Stimulated activated CD4-positive, alpha-beta T cell treated with anti-CD3 and anti-CD28 coated beads, TNF-alpha, amount 100 ng/mL, for 1 hour (primary cell): ENCODE data around the gene ARHGAP8.

Experiments
- DNase-seq, 3 donors: peaks; one replicate each; pipeline ENCODE4 v3.0.0-alpha.2; 2020; ENCODE audit warnings: low read depth in 3 of 3, low spot score in 1 of 3

The ARHGAP8 gene

DNA sequence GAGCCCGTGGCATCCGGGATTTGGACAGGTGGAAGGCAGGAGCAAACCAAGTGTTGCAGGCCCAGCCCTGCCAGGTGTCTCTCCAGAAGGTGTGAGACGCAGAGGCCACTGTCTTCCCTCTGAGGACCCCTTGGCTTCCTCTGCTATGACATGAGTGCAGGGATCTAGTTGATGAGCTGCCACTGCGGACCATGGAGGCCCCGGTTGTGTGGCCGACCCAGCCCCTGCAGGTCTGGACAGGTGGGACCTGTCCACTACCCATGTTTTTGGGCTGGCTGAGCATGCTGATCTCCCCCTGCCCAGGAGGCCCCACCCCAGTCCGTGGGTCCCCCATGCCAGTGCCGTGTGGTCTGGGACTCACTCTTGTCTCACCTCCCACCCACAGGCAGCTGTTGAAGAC lies 27.5 kb upstream of the ARHGAP8 start:
- no peak for DNase-seq

DNA sequence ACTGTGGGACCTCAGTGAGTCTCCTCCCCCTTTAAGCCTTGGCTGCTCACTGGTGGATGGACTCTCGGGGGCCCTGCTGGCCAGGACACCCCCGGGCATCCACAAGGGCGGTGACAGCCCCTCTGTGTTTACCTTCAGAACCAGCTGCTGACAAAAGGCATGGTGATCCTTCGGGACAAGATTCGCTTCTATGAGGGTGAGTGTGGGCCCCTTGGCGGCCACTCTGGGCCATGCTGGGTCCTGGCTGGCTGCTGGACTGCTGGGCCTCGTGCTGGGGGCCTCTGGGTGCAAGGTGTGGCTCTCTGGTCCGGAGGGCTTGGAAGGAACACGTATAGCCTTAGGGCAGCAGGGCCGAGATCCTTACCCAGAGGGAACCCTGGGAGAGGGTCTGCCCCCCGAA lies 25.9 kb upstream of the ARHGAP8 start:
- no peak for DNase-seq

DNA sequence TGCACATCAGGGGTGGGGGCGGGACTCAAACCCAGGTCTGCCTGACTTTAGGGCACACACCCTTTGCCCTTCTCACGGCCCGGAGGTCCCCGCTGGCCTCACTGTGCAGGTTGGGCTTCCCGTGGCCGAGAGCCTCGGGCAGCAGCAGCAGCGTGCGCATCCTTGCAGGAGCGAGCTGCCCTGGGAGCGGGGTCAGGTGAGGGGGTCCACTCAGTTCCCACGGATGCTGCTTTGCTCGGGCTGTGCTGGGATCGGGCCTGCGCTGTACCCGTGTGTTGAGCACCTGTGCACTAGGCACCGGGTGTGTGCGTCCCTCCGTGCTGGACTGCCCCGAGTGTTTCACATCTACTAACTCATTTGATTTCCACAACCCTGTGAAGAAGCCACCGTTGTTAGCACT lies 25.2 kb upstream of the ARHGAP8 start:
- no peak for DNase-seq

DNA sequence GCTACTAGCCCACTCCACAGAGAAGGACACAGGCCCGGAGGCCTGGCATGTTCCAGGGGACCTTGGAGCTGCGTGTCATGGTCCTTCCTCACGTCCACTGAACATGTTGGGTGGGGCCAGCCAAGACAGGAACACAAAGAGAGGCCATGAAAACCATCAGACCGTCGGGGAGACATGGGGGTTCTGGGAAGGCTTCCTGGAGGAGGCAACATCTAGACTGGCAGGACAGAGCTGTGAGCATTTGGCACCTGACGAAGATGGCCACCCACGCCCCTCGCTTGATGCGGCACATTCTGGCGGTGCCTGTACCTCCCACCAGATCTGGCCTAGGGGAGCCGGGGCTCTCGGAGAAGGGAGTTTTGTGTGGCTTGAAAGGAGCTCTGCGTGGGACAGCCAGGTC lies 24.7 kb upstream of the ARHGAP8 start:
- DNase-seq = no peak

DNA sequence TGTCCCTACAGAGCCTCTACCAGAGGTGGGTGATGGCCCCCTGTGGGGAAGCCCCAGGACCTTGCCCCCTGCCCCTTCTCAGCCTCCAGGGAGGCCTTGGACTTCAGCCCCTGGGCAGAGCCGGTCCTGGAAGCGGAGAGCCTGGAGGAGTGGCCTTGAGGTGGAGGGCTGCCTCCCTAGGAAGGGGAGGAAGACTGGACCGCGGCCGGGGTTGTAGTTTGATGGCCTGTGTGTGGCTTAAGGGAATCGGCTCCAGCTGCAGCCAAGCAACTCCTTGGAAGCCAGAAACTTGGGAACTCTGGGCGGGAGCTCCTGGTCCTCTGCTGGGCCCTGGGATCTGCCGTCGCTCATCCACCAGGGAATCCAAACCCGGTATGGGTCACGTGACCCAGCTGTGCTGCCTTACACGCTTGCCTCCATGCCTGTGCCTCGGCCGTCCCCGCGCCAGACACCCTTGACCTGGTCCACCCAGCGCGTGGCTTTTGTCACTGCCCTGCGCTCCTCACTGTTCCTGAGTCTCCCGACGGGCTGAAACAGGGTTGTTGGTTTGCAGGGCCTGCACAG lies 23.5 kb upstream of the ARHGAP8 start:
- no peak for DNase-seq

DNA sequence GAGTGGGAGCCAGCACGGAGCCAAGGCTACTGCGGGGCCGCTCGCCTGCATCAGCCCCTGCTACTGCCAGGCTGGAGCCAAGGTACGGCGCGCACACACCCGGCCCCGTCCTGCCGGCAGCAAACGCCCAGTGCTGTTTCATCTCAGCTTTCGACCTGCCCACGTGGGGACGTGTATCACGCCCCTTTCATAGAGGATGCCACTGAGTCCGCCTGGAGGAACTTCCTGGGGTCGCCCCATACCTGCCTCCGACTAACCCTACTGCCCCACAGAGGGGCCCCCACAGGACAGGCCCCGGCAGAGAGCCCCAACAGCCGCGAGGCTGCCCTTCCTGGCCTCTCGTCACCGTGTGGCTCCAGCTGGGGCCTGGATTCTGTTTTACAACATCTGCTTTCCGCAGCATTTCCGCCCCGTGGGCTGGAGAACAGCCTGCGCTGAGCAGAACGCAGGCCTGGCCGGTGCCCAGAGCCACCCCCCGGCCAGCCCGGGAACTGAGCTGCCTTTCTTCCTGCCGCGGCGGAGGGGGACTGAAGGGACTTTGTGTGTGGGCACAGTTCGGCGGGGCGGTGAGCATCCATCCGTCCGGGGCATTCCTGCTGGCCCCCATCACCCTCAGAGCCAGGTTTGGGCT lies 22.9 kb upstream of the ARHGAP8 start:
- no peak for DNase-seq

DNA sequence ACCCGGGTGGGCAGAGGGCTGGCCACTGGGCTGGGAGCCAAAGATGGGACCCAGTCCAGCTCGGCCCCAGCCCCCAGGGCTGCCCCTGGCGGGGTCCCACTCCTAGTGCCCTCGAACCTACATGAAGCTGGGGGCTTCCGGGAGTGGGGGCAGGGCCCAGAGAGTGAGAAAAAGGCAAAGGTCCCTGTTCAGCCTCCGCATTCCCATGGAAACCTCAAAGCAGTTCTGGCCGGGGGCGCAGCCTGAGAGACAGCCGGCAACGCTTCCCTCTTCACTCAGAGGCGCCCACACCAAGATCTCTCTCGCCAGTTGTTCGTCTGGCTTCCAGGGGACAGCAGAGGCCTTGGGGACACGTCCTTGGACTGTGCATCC lies 22.4 kb upstream of the ARHGAP8 start:
- DNase-seq = no peak

DNA sequence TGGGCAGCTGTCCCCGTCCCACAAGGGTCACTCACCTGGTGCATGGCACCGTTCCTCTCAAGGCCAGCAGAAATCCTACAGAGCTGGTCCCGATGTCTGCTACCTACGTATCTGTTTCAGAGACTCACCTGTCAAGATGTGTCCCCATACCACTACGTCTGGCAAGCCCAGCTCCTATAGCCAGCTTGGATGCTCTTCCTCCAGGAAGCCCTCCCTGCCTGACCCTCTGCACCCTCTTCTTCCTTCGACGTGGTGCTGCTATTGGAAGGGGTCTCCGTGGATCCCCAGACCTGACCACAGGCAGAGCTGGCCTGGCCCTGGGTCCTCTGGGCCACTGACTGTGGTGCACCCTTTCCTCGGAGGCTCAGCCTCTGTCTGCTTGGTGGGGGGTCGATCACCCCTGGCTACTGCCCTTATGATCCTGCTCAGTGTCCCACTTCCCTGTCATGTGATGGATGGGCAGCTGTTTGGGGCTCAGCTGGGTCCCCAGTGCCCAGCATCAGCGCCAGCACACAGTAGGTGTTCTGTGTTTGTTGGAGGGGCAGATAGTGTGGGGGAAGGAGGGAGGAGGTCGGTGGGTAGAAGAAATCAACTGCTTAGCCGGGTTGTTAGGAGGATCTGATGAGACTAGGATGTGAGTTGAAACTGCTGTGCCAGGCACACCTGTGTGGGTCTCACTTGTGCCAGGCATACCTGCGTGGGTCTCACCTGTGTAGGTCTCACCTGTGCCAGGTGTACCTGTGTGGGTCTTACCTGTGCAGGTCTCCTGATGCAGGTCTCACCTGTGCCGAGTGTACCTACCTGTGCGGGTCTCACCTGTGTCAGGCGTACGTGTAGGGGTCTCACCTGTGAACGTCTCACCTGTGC lies 21.7 kb upstream of the ARHGAP8 start:
- no peak for DNase-seq

DNA sequence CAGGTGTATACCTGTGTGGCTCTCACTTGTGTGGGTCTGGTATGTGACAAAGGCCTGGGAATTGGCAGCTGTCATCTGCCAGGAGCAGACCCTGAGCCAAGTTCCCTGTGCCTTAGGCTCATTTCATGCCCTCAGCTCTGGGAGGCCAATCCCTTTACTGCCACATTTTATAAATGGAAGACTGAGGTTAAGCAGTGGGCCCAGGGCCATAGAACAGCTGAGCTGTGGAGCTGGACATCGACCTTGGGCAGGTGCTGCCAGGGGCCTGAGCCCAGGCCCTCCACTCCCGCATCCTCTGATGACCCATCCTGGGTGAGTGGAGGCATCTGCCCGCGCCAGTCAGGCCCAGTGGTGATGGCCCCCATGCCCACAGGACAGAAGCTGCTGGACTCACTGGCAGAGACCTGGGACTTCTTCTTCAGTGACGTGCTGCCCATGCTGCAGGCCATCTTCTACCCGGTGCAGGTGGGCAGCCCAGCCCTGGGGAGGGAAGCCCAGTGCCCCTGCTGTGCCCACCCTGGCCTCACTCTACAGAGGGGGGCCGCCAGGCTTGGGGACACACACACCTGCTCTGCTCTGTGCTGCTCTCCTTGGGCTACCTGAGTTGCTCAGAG lies 20.9 kb upstream of the ARHGAP8 start:
- DNase-seq = no peak

DNA sequence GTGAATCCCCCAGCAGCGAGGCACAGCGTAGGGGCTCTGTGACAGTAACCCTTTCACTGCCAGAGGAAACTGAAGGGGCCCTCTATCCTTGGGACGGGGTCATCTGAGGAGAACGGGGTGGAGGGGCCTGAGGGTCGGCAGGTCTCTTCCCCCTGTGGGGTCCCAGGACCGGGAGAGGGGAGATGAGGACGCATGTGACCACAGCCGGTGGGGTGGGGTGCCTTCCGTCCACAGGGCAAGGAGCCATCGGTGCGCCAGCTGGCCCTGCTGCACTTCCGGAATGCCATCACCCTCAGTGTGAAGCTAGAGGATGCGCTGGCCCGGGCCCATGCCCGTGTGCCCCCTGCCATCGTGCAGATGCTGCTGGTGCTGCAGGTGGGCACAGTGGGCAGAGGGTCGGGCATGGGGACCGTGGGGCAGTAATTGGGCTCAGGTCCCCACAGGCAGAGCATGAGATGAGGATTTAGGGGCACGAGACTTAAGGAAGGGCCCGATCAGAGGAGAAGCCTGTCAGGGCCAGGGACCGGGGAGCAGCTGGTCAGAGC lies 20.3 kb upstream of the ARHGAP8 start:
- DNase-seq = no peak

DNA sequence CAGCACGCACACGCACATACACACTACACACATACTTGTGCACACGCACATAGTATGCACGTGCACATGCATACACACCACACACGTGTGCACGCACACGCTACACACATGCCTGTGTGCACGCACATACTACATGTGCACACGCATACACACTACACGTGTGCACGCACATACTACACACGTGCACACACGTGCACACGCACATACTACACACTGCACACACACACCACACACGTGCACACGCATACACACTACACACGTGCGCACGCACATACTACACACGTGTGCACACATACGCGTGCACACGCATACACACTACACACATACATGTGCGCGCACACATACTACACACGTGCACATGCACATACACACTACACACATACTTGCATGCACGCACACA lies 19.7 kb upstream of the ARHGAP8 start:
- DNase-seq = no peak

DNA sequence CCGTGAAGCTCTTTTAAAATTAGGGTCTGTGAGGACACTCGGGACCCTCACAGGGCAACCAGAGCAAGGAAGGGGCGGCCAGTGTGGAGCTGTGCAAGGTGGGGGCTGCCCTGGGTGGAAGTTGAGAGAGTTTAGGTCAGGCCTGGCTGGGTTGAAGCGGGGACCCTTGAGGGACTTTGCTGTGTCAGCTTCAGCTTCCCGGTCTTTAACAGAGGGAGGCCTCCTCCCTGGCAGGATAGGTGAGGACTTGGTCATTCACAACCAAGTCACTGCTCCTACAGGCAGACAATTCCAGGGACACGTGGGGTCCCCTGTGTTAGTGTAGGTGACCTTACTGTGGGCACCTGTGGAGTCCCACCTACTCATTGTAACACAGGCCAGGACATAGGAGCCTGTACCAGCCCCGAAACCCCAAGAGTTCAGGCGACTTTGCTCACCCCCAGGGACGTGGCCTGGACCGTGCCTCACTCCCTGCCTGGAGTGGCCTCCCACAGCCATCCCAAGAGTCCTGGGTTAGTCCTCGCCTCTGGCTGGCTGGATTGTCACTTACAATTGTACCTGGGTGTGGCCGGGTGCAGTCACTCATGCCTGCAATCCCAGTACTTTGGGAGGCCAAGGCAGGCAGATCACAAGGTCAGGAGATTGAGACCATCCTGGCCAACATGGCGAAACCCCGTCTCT lies 18.8 kb upstream of the ARHGAP8 start:
- DNase-seq = no peak

DNA sequence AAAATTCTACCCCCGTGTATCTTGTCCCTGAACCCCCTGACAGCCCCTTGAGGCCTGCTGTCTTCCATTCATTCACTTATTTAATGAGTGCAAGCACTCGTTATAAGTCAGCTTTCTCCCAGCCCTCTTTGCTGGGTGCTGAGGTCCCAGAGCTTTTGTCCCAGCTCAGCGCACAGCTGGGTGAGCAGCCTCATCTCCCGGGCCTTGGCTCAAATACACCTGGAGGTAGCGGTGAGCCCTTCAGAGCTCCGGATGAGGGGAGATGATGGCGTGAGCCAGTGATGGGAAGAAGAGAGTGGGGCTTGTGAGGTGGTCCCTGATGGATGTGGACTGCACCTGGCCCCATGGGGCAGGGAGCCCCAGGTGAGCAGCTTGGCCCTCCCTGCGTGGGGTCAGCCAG lies 18.1 kb upstream of the ARHGAP8 start:
- DNase-seq = no peak

DNA sequence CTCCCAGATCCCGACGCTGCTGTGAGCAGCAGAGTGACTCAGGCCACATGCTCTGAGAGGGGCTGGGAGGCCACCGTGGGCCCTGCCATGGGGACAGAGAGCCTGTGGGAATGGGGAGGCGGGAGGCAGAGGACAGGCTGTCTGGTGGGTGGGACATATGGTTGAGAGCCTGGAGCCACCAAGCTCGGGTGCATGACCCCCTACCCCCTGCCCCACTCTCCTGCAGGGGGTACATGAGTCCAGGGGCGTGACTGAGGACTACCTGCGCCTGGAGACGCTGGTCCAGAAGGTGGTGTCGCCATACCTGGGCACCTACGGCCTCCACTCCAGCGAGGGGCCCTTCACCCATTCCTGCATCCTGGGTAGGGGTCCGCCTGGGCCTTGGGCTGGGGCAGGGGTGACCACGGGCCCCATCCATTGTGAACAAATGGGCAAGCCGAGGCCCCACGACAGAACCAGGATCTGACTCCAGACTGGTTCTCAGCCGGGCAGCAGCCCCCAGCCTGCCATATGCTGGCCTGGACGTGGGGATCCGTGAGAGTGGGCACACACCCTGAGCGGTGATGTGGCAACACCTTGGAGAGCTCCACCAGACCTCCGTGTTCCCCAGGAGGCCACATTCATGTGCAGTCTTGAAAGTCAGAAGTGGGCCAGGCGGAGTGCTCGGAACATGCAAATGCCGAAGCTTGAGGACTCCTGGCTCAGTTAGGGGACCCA lies 17.4 kb upstream of the ARHGAP8 start:
- DNase-seq = no peak

DNA sequence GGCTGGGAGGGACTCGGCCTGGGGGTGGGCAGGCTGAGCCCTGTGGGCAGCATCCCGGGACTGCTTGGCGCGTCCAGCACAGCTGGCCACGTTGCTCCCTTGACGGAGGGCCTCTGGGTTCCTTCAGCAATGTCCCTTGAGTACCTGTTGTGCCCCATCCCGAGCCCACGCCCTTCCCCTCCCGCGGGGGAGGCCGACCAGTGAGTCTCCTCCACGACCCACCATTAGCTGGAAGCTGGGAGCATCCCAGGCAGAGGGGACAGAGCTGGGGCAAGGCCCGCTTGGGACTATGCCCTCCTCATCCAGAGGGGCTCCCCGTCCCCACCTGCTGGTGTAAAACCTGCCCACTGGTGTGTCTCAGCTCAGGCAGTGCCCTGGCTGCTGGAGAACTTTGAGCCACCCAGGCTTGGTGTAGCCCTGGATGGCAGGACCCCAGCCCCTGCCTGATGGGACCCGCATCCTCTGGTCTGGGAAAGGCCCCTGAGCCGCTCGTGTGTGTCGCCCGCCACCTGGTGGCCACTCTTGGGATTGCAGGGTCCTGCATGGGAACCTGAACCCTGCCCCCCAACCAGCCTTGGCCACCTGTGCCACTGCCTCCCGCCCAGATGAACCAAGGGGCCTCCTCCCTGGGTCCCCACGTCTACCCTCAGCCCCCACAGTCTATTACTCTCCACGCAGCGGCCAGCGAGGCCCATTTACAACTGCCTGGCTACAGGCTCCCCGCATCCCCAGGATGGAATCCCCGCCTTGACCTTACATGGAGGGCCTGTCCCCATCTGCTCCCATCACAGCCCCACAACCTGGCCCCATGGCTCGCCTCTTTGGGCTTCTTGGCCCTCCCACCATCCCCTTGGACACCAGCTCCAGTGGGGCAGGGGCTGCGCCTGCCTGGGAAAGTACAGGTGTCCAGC lies 16.6 kb upstream of the ARHGAP8 start:
- DNase-seq = peak; percentile 57 to 84 (median 71)

DNA sequence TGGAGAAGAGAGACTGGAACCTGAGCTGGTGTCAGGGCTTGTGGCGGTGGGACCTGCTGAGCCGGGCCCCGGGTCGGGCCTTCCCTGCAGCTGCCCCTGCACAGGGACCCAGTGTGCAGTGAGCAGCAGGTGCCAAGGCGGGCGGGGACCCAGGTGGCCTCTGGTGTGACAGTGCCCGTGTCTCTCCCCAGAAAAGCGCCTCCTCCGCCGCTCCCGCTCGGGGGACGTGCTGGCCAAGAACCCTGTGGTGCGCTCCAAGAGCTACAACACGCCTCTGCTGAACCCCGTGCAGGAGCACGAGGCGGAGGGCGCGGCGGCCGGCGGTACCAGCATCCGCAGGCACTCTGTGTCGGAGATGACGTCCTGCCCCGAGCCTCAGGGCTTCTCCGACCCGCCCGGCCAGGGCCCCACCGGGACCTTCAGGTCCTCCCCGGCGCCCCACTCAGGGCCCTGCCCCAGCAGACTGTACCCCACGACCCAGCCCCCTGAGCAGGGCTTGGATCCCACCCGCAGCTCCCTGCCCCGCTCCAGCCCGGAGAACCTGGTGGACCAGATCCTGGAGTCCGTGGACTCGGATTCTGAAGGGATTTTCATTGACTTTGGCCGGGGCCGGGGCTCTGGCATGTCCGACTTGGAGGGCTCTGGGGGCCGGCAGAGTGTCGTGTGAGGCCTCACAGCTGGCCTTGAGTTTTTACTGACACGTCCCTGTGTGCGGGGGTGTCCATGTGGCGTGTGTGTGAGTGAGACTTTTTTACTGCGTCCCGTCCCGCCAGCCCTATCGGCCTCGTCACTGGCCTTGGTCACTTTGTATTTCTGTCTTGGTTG lies 15.6 kb upstream of the ARHGAP8 start:
- DNase-seq = no peak

DNA sequence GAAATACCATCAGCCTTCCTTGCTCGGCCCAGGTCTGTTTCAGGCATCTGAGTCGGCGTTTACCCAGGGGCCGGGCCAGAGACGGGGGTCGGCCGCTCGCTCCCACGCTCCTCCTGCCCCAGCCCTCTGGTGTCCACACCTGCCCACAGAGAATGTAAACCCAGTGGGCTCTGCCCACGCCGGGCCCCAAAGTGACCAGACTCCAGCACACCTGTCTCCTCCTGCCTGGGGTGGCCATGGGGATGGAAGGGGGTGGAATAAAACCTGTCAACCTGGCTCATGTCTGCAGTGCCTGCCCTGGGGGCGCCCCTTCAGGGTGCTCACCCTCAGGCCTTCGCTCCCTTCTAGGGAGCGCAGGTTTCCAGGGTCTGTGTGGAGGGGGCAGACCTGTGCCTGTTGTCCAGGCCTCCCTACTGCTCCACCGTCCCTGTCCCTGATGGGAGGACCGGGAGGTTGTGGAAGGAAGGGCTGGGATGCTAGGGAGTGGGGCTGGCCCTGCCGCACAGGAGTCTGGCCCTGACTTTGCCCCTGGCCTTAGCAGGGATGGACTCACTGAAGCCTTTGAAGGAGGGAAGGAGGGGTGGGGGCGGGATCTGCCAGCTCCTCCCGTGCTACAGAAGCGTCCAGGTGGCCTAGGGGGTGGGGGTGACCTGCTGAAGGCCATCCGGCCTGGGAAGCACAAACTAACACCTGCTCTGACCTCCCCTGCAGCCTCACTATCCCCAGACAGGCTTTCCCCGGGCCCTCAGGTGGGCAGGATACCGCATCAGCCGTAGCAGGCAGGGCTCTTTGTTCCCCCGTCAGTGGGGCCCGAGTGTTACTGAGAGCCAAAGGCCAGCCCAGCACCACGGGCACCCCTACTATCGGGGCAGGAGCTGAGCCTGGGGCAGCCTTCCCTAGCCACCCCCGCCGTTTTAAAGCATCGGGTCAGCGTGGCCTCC lies 14.7 kb upstream of the ARHGAP8 start:
- no peak for DNase-seq

DNA sequence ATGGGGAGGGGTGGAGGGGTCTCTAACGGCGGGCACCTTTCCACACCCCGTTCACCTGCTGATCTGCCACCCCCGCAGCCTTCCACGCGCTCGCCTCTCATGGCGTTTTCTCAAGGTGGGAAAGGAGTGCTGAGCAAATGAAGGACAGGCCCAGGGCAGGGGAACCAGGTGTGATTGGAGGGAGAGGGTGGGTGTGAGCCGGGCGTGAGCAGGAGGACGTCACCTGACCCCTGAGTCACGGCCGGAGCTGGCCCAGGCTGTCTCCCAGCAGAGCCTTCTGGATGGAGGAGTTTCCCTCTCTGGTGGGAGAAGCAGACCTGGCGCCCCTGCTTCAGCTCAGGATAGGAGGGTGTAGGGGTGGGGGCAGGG lies 14.0 kb upstream of the ARHGAP8 start:
- no peak for DNase-seq
